ENCODE data around the gene GUK1.

Gene GUK1

DNA sequence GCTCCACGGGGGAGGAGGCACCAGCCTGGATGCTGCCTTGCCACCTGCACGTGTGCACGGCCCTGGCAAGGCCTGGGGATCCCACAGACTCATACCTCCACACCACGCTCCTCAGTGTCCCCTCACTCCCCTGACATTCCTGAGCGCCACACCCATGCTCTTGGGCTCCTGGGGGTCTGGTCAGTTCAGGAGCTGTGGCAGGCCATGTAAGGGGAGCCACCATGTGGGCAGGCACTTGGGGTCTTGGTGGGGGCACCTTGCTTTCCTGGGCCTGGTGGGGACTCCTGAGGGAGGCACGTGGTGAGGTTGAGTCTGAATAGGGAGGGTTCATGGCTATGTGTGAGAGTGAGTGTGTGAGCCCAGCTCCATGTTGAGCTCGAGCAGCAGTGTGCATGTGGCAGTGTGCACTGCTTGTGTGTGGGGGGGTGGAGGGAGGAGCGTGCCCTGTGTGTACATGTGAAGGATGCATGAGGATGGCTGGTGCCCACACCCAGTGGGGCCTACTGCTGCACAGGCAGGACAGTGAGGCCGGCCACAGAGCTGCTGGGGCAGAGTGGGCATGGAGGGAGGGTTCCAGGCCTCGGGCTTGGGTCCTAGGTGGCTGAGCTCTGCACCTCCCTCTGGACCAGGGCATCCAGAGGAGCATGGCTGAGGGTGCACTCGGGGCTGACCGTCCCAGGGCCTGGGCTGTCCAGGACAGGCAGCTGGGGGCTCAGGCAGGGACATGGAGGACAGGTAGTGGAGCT, 11.3 kb downstream of the GUK1 start:
- no peak for FAIRE-seq

DNA sequence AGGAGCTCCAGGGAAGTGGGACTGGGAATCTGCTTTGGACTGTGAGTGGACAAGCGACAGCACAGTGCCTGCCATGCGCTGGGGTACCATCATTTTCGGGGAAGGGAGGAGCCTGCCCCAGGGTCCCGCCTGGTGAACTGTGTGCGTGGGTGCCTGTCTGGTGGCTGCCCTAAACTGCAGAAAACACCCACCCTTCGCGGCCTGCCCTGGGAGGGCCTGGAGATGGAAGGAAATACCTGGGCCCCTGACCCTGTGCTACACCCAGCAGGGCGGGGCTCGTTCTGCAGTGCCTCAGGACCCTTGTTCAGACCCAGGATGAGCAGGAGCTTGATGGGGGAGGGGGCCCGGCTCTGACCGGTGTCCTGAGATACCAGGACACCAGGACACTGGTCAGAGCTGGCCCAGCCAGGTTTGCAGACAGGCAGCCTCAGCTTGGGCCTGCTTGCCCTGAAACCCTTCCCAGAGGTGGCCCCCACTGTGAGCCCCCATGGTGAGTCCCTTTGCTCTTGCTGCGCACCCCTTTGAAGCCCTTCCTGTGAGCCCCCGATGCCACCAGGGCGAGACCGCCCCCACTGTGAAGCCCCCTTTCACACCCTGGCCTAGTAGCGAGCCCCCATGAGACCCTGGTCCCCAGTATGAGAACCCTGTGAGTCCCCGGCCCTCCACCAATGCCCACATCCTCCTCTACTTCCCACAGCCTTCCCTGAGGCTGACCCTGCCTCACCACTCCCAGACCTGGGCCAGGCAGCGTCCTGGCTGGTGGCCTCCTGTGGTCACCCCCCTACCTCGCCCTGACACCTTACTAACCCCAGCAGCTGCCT, 12.2 kb downstream of the GUK1 start:
- no peak for FAIRE-seq

- FAIRE-seq, result no peak
These were observed 12.8 kb downstream of the GUK1 start for GRCh38 chr1:228152918-228153258.

DNA sequence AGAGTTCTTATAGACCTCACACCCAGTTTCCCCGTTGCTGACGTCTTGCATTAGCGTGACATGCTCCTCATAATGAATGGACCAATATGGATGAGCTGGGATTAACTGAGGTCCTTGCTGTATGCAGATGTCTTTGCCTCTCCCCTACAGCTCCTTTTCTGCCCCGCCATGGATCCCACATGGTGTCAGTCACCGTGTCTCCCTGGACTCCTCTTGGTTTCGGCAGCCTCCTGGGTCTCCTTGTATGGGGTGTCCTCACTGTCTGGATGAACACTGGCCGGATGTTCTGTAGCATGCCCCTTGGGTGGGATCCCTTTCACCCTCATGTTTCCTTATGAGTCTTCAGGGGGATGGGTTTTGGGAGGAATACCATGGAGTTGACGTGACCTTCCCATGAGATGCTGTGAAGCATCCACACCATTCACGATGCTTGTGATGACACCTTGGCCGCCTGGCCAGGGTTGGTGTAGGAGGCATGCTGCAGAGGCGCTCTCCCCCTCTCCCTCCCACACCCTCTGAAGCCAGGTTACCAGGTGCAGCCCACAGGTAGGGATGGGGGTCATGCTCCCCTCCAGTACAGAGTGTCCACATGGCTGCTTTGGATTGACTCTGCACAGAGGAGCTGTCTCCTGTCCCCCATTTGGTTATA, 14.1 kb downstream of the GUK1 start:
- no peak for FAIRE-seq

GRCh38 chr1:228154670-228155571, 14.8 kb downstream of the GUK1 start:
- FAIRE-seq, result no peak

DNA sequence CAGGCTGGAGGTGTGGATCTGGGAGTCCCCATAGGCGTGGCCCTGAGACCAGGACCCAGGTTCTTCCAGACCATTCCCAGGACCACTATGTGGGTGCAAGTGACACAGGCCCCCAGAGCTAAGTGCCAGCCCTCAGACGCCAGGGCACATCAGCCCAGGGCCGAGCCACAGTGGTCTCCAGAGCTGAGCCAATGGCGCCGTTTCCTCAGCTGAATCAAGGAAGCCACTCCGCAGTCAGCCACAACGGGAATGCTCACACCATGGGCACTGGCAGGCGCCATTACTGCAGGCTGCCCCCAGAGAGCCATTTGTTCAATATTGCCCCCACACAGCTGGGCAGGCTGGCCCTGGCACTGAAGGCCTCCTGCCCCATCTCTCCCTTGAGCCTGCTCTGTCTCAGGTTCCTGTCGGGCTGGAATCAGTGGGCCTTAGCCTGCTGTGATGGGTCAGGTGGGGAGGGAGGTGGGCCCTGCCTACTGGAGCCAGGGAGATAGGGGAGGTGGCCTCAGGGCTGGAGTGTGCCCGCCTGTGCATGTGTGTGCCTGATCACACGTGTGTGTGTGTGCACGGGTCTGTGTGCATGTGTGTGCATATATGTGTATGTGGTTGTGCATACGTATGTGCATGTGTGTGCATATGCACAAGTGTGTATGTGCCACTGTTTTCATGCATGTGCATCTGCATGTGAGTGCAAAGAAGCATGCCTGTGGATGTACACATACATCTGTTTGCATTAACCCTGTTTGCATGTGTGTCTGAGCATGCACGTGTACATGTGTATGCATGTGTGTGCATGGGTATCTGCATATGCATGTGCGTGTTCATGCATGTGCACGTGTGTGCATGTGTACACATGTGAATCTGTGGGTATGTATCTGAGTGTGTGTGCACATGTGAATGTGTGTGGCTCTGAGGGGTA, 15.8 kb downstream of the GUK1 start:
- no peak for FAIRE-seq

- no peak for FAIRE-seq
These were observed 16.4 kb downstream of the GUK1 start for GRCh38 chr1:228156515-228156881.

DNA sequence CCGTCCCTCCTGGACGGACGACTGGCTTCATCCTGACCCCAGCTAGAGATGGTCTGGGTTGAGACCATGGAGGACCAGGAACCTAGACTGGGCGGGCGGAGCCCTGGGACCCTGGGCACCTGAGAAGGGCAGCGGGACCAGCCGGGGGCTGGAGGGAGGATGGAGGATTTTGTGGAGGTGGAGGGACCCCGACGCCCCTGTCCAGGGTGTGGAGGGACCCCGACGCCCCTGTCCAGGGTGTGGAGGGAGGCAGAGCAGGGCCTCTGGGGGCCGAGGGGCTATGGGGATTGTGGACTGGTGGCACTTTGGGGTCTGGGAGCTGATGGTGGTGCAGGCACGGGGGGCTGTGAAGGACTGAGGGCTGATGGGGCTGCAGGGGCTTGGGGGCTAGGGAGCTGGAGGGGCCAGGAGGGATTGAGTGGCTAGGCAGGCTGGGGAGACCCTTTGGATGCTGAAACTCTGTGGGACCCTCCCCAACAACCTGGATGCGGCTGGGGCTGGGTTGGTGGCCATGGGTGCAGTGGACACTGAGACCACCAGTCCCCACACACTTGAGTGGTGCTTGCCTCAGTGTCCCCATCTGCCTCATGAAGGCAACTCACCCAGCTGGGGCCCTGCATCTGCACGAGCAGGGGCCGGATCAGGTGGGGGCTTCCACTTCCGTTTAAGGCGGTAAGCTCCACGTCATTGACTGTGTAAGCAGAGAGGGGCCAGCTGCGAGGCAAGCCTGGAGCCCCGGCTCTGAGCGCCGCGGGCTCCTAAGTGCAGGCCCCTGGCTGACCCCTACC, 17.1 kb downstream of the GUK1 start:
- FAIRE-seq, result no peak

DNA sequence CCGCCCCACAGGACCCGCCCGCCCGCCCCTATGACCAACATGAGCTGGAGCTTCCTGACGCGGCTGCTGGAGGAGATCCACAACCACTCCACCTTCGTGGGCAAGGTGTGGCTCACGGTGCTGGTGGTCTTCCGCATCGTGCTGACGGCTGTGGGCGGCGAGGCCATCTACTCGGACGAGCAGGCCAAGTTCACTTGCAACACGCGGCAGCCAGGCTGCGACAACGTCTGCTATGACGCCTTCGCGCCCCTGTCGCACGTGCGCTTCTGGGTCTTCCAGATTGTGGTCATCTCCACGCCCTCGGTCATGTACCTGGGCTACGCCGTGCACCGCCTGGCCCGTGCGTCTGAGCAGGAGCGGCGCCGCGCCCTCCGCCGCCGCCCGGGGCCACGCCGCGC, 17.6 kb downstream of the GUK1 start:
- FAIRE-seq, result no peak

DNA sequence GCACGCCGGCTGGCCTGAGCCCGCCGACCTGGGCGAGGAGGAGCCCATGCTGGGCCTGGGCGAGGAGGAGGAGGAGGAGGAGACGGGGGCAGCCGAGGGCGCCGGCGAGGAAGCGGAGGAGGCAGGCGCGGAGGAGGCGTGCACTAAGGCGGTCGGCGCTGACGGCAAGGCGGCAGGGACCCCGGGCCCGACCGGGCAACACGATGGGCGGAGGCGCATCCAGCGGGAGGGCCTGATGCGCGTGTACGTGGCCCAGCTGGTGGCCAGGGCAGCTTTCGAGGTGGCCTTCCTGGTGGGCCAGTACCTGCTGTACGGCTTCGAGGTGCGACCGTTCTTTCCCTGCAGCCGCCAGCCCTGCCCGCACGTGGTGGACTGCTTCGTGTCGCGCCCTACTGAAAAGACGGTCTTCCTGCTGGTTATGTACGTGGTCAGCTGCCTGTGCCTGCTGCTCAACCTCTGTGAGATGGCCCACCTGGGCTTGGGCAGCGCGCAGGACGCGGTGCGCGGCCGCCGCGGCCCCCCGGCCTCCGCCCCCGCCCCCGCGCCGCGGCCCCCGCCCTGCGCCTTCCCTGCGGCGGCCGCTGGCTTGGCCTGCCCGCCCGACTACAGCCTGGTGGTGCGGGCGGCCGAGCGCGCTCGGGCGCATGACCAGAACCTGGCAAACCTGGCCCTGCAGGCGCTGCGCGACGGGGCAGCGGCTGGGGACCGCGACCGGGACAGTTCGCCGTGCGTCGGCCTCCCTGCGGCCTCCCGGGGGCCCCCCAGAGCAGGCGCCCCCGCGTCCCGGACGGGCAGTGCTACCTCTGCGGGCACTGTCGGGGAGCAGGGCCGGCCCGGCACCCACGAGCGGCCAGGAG, 18.3 kb downstream of the GUK1 start:
- no peak for FAIRE-seq

DNA sequence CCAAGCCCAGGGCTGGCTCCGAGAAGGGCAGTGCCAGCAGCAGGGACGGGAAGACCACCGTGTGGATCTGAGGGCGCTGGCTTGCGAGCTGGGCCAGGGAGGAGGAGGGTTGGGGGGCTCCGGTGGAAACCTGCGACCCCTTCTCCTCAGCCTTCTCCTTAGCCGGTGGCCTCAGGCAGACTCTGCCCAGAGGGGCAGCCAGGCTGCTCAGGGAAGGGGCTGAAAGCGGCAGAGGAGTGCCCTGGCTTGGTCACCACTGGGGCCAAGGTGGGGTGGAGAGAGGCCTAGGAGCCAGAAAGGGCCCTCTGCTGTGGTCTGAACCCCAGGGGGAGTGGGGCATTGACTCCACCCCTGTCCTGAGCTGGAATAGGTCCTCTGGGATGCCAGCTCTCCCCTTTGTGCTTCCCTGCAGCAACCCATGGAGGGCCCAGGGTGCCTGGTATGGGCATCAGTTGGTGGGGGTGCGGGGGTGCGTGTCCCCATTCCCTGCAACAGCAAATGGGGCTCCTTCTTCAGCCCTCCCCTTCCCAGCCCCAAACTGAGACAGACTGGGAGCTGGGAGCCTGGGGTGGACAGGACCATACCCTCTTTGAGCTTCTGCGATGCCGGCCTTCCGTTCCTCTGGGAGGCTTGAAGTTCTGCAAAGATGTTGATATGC, 19.1 kb downstream of the GUK1 start:
- no peak for FAIRE-seq

GRCh38 chr1:228160201-228160761, 20.2 kb downstream of the GUK1 start:
- no peak for FAIRE-seq

DNA sequence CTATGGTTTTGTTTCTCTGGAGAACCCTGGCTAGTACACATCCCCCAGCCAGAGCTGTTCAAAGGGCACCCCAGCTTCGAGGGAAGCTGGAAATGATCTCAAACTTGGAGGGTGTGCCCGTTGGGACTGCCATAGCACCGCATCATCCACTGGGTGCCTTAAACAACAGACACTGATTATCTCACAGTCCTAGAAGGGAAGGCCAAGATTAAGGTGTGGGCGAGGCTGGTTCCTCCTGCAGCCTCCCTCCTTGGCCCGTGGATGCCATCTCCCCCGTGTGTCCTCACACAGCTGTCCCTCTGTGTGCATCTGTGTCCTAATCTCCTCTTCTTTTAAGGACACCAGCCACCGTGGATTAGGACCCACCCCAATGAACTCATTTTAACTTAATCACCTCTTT, 21.3 kb downstream of the GUK1 start:
- FAIRE-seq, result no peak

GRCh38 chr1:228161866-228162265, 21.8 kb downstream of the GUK1 start:
- FAIRE-seq, result no peak

DNA sequence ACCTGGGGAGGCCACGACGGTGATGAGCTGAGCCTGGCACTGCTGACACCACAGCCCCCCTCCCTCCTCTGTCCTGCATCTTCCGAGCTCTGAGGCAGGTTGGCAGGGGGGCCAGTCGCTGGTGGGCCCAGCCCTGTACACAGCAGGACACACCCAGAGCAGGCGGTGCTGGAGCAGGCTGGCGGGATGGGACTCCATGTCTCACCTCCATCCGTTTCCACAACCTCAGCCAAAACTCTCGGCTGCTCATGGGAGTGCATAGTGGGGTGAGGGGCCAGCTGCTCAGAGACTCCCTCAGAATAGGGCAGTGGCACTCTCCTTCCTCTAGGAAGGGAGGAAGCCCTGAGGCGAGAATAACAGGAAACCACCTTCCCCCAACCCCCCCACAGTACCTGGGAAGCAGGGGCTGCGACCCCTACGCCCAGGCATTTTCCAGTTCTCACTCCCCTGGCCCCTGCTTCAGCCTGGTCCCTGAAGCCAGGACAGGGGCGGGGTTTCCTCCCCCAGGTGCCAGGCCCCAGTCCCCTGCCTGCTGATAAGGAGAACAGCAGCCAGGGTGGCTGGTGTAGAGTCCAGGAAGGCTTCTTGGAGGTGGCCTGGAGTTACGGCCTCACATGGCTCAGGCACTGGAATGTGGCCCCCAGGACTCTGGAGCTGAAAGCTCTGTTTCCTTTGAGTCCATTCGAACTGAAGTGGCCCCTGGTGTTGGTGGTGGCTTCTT, 22.4 kb downstream of the GUK1 start:
- no peak for FAIRE-seq

GRCh38 chr1:228163007-228163753, 23.1 kb downstream of the GUK1 start:
- no peak for FAIRE-seq

- no peak for FAIRE-seq
These were observed 23.9 kb downstream of the GUK1 start for GRCh38 chr1:228163776-228164519.
